ENCODE measurements around the gene CFAP70.

DNA sequence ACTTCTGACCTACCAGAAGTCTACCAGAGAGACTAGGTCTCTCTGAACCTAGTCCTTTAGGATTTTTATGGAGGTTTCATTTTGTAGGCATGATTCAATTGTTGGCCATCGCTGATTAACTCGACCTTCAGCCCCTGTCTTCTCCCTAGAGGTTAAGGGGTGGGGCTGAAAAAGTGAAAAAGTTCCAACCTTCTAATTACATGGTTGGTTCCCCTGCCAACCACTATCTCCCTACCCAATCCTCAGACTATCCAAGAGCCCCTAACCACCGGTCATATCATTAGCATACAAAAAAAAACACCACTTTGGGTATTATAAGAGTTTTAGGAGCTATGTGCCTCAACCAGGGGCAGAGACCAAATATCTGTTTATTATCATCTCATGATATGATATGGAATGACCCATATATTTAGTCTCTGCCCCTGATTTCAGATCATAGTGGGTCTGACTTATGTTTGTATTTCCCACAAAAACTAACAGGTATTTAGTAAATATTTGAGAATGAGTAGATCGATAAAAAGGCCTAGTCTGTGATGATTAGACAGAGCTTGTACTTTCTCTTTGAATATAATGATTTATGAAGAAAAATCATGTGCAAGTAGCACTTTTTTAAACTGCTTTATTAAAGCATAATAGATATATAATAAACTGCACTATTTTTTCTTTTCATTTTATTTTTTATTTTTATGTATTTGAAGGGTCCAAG is 147.4 kb downstream of the CFAP70 start:
- TF ChIP-seq POLR2AphosphoS5 (IDR thresholded peaks at IDR 0.05; ENCODE audit: insufficient read depth in 1 of 2, low read depth in 1 of 2) (no peak), POLR2A (IDR thresholded peaks at IDR 0.05) (no peak)
- TF ChIP-seq, protein P1, sequence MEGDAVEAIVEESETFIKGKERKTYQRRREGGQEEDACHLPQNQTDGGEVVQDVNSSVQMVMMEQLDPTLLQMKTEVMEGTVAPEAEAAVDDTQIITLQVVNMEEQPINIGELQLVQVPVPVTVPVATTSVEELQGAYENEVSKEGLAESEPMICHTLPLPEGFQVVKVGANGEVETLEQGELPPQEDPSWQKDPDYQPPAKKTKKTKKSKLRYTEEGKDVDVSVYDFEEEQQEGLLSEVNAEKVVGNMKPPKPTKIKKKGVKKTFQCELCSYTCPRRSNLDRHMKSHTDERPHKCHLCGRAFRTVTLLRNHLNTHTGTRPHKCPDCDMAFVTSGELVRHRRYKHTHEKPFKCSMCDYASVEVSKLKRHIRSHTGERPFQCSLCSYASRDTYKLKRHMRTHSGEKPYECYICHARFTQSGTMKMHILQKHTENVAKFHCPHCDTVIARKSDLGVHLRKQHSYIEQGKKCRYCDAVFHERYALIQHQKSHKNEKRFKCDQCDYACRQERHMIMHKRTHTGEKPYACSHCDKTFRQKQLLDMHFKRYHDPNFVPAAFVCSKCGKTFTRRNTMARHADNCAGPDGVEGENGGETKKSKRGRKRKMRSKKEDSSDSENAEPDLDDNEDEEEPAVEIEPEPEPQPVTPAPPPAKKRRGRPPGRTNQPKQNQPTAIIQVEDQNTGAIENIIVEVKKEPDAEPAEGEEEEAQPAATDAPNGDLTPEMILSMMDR (IDR thresholded peaks at IDR 0.05) = no peak
